Chondrocyte (in vitro differentiated cells): ENCODE data around the gene TWSG1. TPM values are rescaled to one million over a fixed set of nuclear protein-coding genes. Genes with fewer than 3 reads are reported as not detected.
A peak's percentile ranks its signal among the peaks of the same experiment; 100 is the strongest.

Experiments used
- DNase-seq: peaks from one replicate; pipeline ENCODE4 v3.0.0; 2021; ENCODE audit warnings: mixed read lengths, low spot score
- H3K27ac Mint-ChIP-seq: one replicate; pipeline ENCODE4 v1.8.0; 2021; ENCODE audit warnings: mild to moderate bottlenecking, moderate library complexity, mixed read lengths; ENCODE audit not compliant: unreplicated experiment
- H3K27me3 Mint-ChIP-seq: 2 replicates; pipeline ENCODE4 v1.8.0; 2021; ENCODE audit warnings: low read depth, mixed read lengths
- H3K36me3 Mint-ChIP-seq: 2 replicates; pipeline ENCODE4 v1.8.0; 2021; ENCODE audit warnings: low read depth, mixed read lengths
- H3K4me1 Mint-ChIP-seq: 2 replicates; pipeline ENCODE4 v1.8.0; 2021; ENCODE audit warnings: low read depth, mild to moderate bottlenecking, mixed read lengths
- H3K4me3 Mint-ChIP-seq: one replicate; pipeline ENCODE4 v1.8.0; 2021; ENCODE audit warnings: mild to moderate bottlenecking, moderate library complexity, mixed read lengths; ENCODE audit not compliant: unreplicated experiment
- H3K9me3 Mint-ChIP-seq: 2 replicates; pipeline ENCODE4 v1.8.0; 2021; ENCODE audit warnings: low read depth, mixed read lengths
- total RNA-seq: library from RNA; stranded (reverse); gene quantifications from 3 replicates; pipeline ENCODE4 v1.2.1, GENCODE V29; 2021
- TF ChIP-seq, protein P1 (sequence below): fragments of 200-600 bp; sonication (generic); IDR thresholded peaks from 2 replicates; pipeline ENCODE4 v1.5.0; 2021; ENCODE audit warnings: antibody characterized with exemption, mild to moderate bottlenecking, moderate library complexity

TWSG1 gene
- total RNA-seq, 1 donor from 2014 or later = 99.5 TPM

DNA sequence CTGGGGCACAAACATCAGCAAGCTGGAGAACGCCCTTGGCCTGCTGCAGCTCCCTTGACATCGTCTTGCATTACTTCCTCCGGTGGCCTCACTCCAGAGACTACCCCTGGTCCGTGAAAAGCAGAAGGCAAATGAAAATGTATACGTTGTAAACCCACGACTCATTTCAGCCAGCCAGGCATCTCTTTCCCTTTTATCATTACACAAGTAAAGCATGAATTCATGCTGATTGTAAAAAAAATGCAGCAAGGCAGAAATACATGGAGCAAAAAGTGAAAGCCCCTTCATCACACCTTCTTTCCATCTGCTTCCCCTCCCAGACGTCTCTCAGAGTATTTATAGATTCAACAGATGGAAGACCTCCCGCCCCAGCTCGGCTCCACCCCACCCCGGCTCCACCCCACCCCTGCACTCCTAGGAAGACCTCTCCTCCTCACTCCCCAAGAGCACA lies 99.1 kb downstream of the TWSG1 start:
- Mint-ChIP-seq H3K4me1 (peaks cover 22% of the 10 kb centered on the region), H3K36me3 (no peaks in the 10 kb centered on the region), H3K9me3 (no peaks in the 10 kb centered on the region), H3K27ac (no peak overlapping the region), H3K4me3 (no peak overlapping the region), H3K27me3 (no peaks in the 10 kb centered on the region)
- TF ChIP-seq, protein P1, sequence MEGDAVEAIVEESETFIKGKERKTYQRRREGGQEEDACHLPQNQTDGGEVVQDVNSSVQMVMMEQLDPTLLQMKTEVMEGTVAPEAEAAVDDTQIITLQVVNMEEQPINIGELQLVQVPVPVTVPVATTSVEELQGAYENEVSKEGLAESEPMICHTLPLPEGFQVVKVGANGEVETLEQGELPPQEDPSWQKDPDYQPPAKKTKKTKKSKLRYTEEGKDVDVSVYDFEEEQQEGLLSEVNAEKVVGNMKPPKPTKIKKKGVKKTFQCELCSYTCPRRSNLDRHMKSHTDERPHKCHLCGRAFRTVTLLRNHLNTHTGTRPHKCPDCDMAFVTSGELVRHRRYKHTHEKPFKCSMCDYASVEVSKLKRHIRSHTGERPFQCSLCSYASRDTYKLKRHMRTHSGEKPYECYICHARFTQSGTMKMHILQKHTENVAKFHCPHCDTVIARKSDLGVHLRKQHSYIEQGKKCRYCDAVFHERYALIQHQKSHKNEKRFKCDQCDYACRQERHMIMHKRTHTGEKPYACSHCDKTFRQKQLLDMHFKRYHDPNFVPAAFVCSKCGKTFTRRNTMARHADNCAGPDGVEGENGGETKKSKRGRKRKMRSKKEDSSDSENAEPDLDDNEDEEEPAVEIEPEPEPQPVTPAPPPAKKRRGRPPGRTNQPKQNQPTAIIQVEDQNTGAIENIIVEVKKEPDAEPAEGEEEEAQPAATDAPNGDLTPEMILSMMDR = no peak
- no peak for DNase-seq

DNA sequence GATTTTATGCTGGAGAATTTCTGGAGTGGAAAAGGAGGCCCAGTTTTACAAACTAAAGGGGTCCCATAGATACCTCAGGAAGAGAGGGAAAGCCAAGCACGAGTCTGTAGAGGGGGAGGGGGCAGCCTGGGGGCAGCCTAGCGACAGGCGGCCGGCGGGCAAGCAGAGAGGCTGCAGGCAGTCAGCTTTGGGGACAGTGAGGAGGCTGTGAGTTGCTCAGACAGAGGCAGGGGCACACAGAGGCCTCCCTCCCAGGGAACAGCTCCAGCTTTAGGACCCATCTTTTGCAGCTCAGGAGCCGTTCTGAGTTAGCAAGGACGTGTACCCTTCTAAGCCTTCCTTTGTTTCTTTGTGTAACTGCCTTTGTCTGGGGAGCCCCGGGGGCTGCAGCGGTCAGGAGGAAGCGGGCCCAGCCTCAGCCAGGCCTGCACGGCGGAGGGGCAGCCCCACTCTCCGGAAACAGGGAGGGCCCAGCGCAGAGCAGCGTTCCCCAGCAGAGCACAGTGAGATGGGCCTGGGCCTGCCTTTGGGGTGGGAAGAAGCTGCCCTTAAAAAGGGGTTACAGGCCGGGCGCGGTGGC lies 99.6 kb downstream of the TWSG1 start:
- TF ChIP-seq, protein P1 = no peak
- no peaks in the 10 kb centered on the region for H3K27me3 Mint-ChIP-seq
- peaks cover 22% of the 10 kb centered on the region for H3K4me1 Mint-ChIP-seq
- H3K9me3 Mint-ChIP-seq = no peaks in the 10 kb centered on the region
- H3K27ac Mint-ChIP-seq = no peak overlapping the region
- H3K4me3 Mint-ChIP-seq = no peak overlapping the region
- DNase-seq = no peak
- no peaks in the 10 kb centered on the region for H3K36me3 Mint-ChIP-seq

DNA sequence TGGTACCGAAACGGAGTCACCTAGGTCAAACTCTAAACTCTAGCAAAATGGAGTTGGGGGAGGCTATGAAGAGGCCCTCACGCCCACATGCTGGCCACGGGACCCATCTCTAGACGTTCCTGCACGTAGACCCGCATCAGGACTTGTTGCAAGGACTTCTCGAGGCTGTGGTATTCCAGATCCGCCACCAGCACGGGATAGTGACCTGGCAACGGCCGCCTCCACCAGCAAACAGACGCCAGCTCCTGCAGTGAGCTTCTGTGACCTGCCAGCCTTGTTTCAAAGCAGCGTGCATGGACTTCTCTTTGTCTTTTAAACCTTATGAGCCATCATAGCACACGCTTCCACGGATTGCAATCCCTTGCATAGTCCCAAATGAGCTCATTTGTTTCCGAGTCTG lies 100.5 kb downstream of the TWSG1 start:
- no peak for DNase-seq
- Mint-ChIP-seq H3K27me3 (no peaks in the 10 kb centered on the region), H3K9me3 (no peaks in the 10 kb centered on the region), H3K4me3 (no peak overlapping the region), H3K4me1 (peaks cover 22% of the 10 kb centered on the region), H3K36me3 (no peaks in the 10 kb centered on the region), H3K27ac (no peak overlapping the region)
- TF ChIP-seq, protein P1 = no peak

DNA sequence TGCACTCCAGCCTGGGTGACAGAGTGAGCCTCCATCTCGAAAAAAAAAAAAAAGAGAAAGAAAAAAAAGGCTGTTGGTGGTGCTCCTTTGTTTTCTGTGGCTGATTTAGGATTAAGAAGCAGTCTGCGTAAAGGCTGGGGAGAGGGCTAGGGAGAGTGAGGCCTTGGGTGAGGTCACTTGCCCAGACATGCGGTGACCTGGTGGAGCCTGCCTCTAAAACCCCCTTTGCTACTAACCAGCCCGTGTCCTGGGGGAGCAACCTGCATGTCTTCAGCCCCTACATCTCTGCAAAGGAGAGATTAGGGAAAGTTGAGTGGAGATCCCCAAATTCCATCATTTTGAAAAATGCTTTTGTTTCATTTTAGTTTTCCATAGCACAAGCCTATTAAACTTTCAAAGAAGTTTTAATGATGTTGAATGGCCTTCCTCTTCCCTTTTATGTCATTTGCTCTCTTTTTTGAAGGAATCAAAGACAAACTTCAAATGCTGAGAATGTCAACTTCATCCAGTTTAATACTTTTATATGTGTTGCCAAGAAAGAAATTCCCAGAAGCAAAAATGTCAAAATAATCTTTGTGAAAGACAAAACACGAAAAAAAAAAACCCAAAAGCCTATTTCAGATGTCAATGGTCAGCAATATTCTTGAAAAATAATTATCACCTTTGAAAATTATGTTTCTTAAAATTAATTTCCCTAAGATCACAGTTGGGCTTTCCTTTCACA lies 101.8 kb downstream of the TWSG1 start:
- DNase-seq = no peak
- H3K4me3 Mint-ChIP-seq = no peak overlapping the region
- TF ChIP-seq, protein P1 = no peak
- H3K27ac Mint-ChIP-seq = no peak overlapping the region
- no peaks in the 10 kb centered on the region for H3K36me3 Mint-ChIP-seq
- H3K9me3 Mint-ChIP-seq = no peaks in the 10 kb centered on the region
- peaks cover 22% of the 10 kb centered on the region for H3K4me1 Mint-ChIP-seq
- H3K27me3 Mint-ChIP-seq = no peaks in the 10 kb centered on the region

DNA sequence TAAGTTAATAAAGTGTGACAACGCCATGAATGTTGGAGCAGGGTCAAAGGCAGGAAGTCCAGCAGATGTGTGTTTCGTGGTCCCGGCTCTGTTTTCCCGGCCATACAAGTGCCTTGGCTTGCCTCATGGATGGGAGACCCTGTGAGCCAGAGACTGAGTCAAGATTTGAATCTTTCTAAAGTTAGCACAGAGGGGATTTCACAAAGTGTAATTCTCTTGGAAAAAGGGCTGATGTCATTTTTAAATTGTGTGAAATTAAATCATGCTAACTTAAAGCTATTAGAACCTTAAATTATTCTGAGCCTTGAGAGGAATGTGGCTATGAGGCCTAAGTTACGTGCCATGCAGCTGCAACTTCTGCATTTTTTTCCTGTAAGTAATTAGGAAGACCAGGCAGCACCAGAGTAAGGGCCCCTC lies 102.5 kb downstream of the TWSG1 start:
- Mint-ChIP-seq H3K27ac (peak overlapping the region; percentile 71), H3K36me3 (no peaks in the 10 kb centered on the region), H3K9me3 (no peaks in the 10 kb centered on the region), H3K4me1 (peaks cover 22% of the 10 kb centered on the region), H3K4me3 (no peak overlapping the region), H3K27me3 (no peaks in the 10 kb centered on the region)
- TF ChIP-seq, protein P1 = no peak
- no peak for DNase-seq
